ENCODE measurements around the gene COL28A1.

Gene COL28A1

DNA sequence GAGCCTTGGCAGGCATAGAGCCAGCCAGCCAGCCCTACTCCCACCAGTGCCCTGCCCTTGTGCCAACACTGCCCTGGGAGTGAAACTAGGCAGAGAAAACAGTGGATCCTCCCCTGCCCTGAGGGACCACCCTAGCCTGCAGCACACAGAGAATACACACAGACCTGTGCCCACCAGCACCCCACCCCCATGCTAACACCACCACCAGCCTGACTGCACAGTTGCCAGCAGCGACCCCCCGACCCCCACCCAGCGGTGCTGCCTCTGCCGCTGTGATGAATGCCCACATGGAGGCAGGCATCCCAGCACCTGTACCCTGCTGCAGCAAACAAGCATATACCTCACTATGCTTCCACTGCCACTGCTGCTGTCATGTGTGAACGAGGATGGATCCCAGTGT, 21.6 kb upstream of the COL28A1 start:
- Histone ChIP-seq H3K79me2 (ENCODE audit: insufficient read depth, low read length) (no peaks in the 10 kb centered on the region), H3K27ac (ENCODE audit: low read depth, low read length) (no peak overlapping the region), H3K4me3 (ENCODE audit: insufficient read depth, low read length, poor library complexity, severe bottlenecking) (no peak overlapping the region), H3K36me3 (ENCODE audit: low read length) (no peaks in the 10 kb centered on the region), H4K20me1 (ENCODE audit: low read depth, low read length) (no peaks in the 10 kb centered on the region), H3K9me3 (ENCODE audit: insufficient read depth, low read length) (no peaks in the 10 kb centered on the region), H3K27me3 (ENCODE audit: low read length) (no peaks in the 10 kb centered on the region), H3K4me2 (ENCODE audit: low read depth, low read length, poor library complexity, severe bottlenecking) (no peak overlapping the region), H2AFZ (ENCODE audit: low read depth, low read length, severe bottlenecking) (no peak overlapping the region), H3F3A (ENCODE audit: insufficient read depth) (no peaks in the 10 kb centered on the region), H3K9me2 (replicated peaks; ENCODE audit: insufficient read depth, low read length) (no peaks in the 10 kb centered on the region), H3K9ac (ENCODE audit: low read length) (no peak overlapping the region)
- TF ChIP-seq, protein P1, sequence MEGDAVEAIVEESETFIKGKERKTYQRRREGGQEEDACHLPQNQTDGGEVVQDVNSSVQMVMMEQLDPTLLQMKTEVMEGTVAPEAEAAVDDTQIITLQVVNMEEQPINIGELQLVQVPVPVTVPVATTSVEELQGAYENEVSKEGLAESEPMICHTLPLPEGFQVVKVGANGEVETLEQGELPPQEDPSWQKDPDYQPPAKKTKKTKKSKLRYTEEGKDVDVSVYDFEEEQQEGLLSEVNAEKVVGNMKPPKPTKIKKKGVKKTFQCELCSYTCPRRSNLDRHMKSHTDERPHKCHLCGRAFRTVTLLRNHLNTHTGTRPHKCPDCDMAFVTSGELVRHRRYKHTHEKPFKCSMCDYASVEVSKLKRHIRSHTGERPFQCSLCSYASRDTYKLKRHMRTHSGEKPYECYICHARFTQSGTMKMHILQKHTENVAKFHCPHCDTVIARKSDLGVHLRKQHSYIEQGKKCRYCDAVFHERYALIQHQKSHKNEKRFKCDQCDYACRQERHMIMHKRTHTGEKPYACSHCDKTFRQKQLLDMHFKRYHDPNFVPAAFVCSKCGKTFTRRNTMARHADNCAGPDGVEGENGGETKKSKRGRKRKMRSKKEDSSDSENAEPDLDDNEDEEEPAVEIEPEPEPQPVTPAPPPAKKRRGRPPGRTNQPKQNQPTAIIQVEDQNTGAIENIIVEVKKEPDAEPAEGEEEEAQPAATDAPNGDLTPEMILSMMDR (IDR thresholded peaks at IDR 0.05; ENCODE audit: insufficient read depth, low read length, poor library complexity, severe bottlenecking), result no peak

DNA sequence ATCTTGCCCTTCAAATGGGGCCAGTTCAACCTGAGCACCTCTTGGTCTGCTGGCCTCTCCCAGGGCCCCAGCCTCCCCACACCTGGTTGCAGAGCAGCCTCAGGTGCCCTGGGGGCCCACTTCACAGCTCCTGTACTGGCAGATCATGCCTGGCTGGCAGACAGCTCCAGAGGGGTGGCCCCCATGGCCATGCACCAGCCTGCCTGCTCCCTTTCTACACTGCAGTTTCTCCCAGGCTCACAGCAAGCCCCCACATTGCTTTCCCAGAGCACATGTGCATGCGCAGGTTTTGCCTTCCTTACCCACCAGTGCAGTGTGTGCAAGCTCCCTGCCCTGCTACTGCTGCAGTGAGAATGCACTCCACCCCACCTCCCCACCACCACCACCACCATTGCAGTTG, 21.2 kb upstream of the COL28A1 start:
- no peak overlapping the region for H3K9ac ChIP-seq (ENCODE audit: low read length)
- H3K9me3 ChIP-seq (ENCODE audit: insufficient read depth, low read length), result no peaks in the 10 kb centered on the region
- no peak overlapping the region for H3K4me2 ChIP-seq (ENCODE audit: low read depth, low read length, poor library complexity, severe bottlenecking)
- H3K36me3 ChIP-seq (ENCODE audit: low read length), result no peaks in the 10 kb centered on the region
- no peak overlapping the region for H2AFZ ChIP-seq (ENCODE audit: low read depth, low read length, severe bottlenecking)
- H3K79me2 ChIP-seq (ENCODE audit: insufficient read depth, low read length), result no peaks in the 10 kb centered on the region
- TF ChIP-seq EZH2phosphoT487 (conservative IDR thresholded peaks at IDR 0.05; ENCODE audit: low read length), result no peak
- TF ChIP-seq, protein P1 (IDR thresholded peaks at IDR 0.05; ENCODE audit: insufficient read depth, low read length, poor library complexity, severe bottlenecking), result no peak
- no peak overlapping the region for H3K27ac ChIP-seq (ENCODE audit: low read depth, low read length)
- no peak overlapping the region for H3K4me3 ChIP-seq (ENCODE audit: insufficient read depth, low read length, poor library complexity, severe bottlenecking)
- no peaks in the 10 kb centered on the region for H4K20me1 ChIP-seq (ENCODE audit: low read depth, low read length)
- no peaks in the 10 kb centered on the region for H3K9me2 ChIP-seq (replicated peaks; ENCODE audit: insufficient read depth, low read length)
- H3K27me3 ChIP-seq (ENCODE audit: low read length), result no peaks in the 10 kb centered on the region
- no peaks in the 10 kb centered on the region for H3F3A ChIP-seq (ENCODE audit: insufficient read depth)

DNA sequence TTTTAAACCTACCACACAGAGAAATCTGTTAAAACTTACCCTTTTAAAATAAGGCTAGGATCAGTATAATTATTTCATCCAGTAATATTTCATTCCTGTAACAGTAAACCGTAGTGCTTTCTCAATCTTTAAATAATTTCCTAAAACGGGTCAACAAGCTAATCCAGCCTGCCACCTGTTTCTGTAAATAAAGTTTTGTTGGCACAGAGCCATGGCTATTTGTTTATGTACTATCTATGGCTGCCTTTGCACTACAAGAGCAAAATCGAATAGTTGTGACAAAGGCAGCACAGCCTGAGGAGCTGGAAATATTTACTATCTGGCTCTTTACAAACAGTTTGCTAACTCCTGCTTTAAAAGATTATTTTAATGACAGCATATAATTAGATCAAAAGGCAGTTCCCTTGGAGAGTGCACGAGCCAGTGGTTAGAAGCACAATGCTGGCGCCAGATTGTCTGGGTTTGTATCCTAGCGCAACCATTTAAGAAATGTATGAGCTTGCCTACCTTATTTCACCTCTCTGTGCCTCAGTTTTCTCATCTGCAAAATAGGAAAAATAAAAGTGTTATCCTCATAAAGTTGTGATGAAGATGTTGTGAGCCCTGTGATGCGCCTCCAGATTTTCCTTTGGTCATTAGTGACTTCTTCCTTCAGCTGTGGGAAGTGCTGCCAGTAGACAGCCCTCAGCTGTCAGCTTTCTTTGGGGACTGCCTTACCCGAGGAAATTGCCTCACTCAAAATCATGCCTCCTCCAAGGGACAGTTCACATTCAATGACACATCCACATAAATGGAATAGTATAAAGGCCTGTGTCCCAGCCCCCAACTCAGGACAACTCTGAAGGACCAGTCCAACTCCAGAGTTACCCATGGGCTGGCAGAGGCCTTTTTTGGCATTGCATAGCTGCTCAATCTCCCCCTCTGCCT, 19.2 kb upstream of the COL28A1 start:
- no peaks in the 10 kb centered on the region for H3K9me3 ChIP-seq (ENCODE audit: insufficient read depth, low read length)
- H2AFZ ChIP-seq (ENCODE audit: low read depth, low read length, severe bottlenecking), result no peak overlapping the region
- TF ChIP-seq, protein P1 (IDR thresholded peaks at IDR 0.05; ENCODE audit: insufficient read depth, low read length, poor library complexity, severe bottlenecking), result no peak
- TF ChIP-seq EZH2phosphoT487 (conservative IDR thresholded peaks at IDR 0.05; ENCODE audit: low read length), result no peak

More for the DNA sequence above, 19.2 kb upstream of the COL28A1 start:
- Histone ChIP-seq H3K4me2 (ENCODE audit: low read depth, low read length, poor library complexity, severe bottlenecking) (no peak overlapping the region), H3K9me2 (replicated peaks; ENCODE audit: insufficient read depth, low read length) (no peaks in the 10 kb centered on the region), H3K27ac (ENCODE audit: low read depth, low read length) (no peak overlapping the region), H4K20me1 (ENCODE audit: low read depth, low read length) (no peaks in the 10 kb centered on the region), H3K36me3 (ENCODE audit: low read length) (no peaks in the 10 kb centered on the region), H3F3A (ENCODE audit: insufficient read depth) (no peaks in the 10 kb centered on the region), H3K79me2 (ENCODE audit: insufficient read depth, low read length) (no peaks in the 10 kb centered on the region), H3K4me3 (ENCODE audit: insufficient read depth, low read length, poor library complexity, severe bottlenecking) (no peak overlapping the region), H3K27me3 (ENCODE audit: low read length) (no peaks in the 10 kb centered on the region), H3K9ac (ENCODE audit: low read length) (no peak overlapping the region)

All from SU-DHL-6 (cell line).